K562 (cell line): ENCODE measurements around the gene LPIN2. TPM values are rescaled to one million over a fixed set of nuclear protein-coding genes. Genes with fewer than 3 reads are reported as not detected.

Experiments used
- ATF1 ChIP-seq, 2 experiments: fragments of 450-650 bp in 1 of 2; IDR thresholded peaks; 2 replicates each; pipeline ENCODE4 v1.6.1; 2016; ENCODE audit warnings: missing compliant biosample characterization in 1 of 2, missing genetic modification characterization in 1 of 2
- ATF7 ChIP-seq: fragments of 450-650 bp; IDR thresholded peaks from 2 replicates; pipeline ENCODE4 v1.7.1; 2014; ENCODE audit warnings: mild to moderate bottlenecking, moderate library complexity
- BCL6 ChIP-seq: fragments of 250-450 bp; sonication (Bioruptor Pico); IDR thresholded peaks from 2 replicates; pipeline ENCODE4 v1.4.0; 2020
- E2F8 ChIP-seq: fragments of 450-650 bp; IDR thresholded peaks from 2 replicates; pipeline ENCODE4 v1.7.1; 2018; ENCODE audit warnings: mild to moderate bottlenecking, low read depth; ENCODE audit not compliant: partially characterized antibody
- HDAC1 ChIP-seq, 2 experiments: fragments of 450-650 bp; IDR thresholded peaks; 2 replicates each; pipeline ENCODE4 v1.6.1; 2016 to 2017; ENCODE audit warnings: inconsistent platforms in 1 of 2, mild to moderate bottlenecking in 1 of 2, moderate library complexity in 1 of 2
- JUND ChIP-seq, 2 experiments: IDR thresholded peaks; 2 replicates in 1 of 2; 3 replicates in 1 of 2; pipeline ENCODE4 v1.6.1; 2011; ENCODE audit warnings: borderline replicate concordance in 2 of 2, low read depth in 2 of 2, low read length in 2 of 2, improper control_type of control experiment in 1 of 2, missing biosample characterization in 1 of 2, missing genetic modification characterization in 1 of 2, missing genetic modification reagents in 1 of 2
- PCBP2 ChIP-seq: fragments of 200-400 bp; formaldehyde crosslinking; IDR thresholded peaks from 2 replicates; pipeline ENCODE4 v1.6.1; 2018; ENCODE audit warnings: low read length, low read depth, mild to moderate bottlenecking, moderate library complexity; ENCODE audit not compliant: poor library complexity, severe bottlenecking
- RB1 ChIP-seq: fragments of 450-650 bp; IDR thresholded peaks from 2 replicates; pipeline ENCODE4 v1.6.1; 2017; ENCODE audit warnings: low read depth, mild to moderate bottlenecking
- SPI1 ChIP-seq: IDR thresholded peaks from 2 replicates; pipeline ENCODE4 v1.6.1; 2011; ENCODE audit warnings: low read depth, low read length, control low read depth, borderline replicate concordance
- ZBTB40 ChIP-seq, 2 experiments: fragments of 450-650 bp in 1 of 2; sonication (generic) in 1 of 2; formaldehyde crosslinking in 1 of 2; IDR thresholded peaks; 2 replicates each; pipeline versions ENCODE4 v1.7.1 to v1.9.0; 2016 to 2022; ENCODE audit warnings: inconsistent platforms in 1 of 2, mild to moderate bottlenecking in 1 of 2, missing genetic modification reagents in 1 of 2
- ZNF707 ChIP-seq: fragments of 250-450 bp; sonication (Bioruptor Pico); conservative IDR thresholded peaks from 2 replicates; pipeline ENCODE4 v1.8.0; 2022; ENCODE audit warnings: inconsistent platforms, mild to moderate bottlenecking, moderate library complexity
- polyA plus RNA-seq, 8 experiments: library from polyadenylated mRNA; depleted of rRNA in 4 of 8; stranded (reverse) in 5 of 8; unstranded in 3 of 8; fragments of >200 nt; fragmentation: Nextera tagmentation in 2 of 8; fragmentation: Illumina TruSeq in 1 of 8; extraction: Ambion mirVana in 2 of 8; extraction: Trizol in 1 of 8; gene quantifications; 2 replicates each; pipeline versions ENCODE4 v1.2.1 to v1.2.3, GENCODE V29; 2011 to 2014; ENCODE audit warnings: inconsistent platforms in 1 of 8, missing spikeins in 1 of 8
- total RNA-seq, 7 experiments: library from RNA; depleted of rRNA in 6 of 7; stranded (reverse); fragments of >200 nt in 6 of 7; fragmentation: Illumina TruSeq in 2 of 7; extraction: Trizol in 2 of 7; gene quantifications; 2 replicates each; pipeline versions ENCODE4 v1.2.1 to v1.2.3, GENCODE V29; 2011 to 2021; ENCODE audit warnings: low replicate concordance in 1 of 7

LPIN2 gene
- total and polyA plus RNA-seq, 9 of the 15 experiments (the other 6 are each of a cell fraction or from before 2014, with no cell fraction given): 5.2 to 34.8 (median 24.6) TPM

DNA sequence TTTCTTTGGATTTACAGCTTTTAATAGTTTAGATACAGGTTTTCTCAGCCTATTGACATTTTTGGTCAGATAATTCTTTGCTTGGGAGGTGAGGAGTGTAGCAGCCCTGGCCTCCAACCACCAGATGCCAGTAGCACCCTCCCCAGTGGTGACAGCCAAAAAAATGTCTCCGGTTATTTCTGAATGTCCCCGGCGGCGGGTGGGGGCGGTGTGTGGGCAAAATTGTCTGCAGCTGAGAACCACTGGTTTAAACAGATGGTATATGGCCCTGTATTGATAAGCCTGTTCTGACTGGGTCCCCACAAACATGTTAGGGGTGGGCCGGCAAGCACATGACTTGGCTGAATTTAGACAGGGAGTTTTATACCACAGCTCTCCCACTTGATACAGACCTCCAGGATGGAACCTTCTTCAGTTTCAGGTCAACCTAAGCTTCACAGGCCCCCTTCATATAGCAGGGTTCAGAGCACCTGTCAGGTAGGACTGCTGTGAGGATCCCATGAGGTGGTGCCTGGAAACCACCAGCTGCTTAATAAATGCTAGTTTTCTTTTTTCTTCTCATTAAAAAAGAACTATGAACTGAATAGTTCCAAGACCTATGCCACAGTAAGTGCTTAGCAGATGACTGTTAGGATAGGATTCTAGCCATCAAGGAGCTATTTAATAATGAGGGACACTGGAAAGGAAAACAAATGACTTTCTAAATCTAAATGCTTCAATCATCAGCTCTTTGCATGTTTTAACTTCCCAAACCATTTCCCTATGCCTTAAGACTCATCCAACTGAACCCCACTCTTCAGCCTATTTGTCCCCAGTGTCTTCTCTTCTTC, 18.1 kb downstream of the LPIN2 start (continued):
- TF ChIP-seq BCL6 (CRISPR knock-in tag): no peak
- TF ChIP-seq ATF1 (CRISPR knock-in tag; IDR thresholded peaks at IDR 0.05): no peak
- TF ChIP-seq ATF1 (tag; IDR thresholded peaks at IDR 0.05): no peak
- TF ChIP-seq E2F8: no peak
- TF ChIP-seq JUND (IDR thresholded peaks at IDR 0.05; ENCODE audit: borderline replicate concordance, low read depth, low read length): peak; percentile 60; the same call in 1 of the 2 replicates
- no peak; the same call in 2 of the 3 replicates for TF ChIP-seq JUND (tag; IDR thresholded peaks at IDR 0.05; ENCODE audit: borderline replicate concordance, low read depth, low read length)
- TF ChIP-seq RB1: no peak
- 0 out of 4 replicates have a peak, but pooled peaks of 1 of the 2 experiments have one; percentile 23 for TF ChIP-seq HDAC1 (IDR thresholded peaks at IDR 0.05)
- TF ChIP-seq PCBP2: no peak
- no peak for TF ChIP-seq SPI1
- no peak for TF ChIP-seq ZBTB40 (IDR thresholded peaks at IDR 0.05)
- no peak for TF ChIP-seq ZBTB40 (CRISPR knock-in tag; IDR thresholded peaks at IDR 0.05)
- TF ChIP-seq ZNF707 (CRISPR knock-in tag): no peak
- no peak for TF ChIP-seq ATF7
